Stimulated activated CD8-positive, alpha-beta memory T cell treated with anti-CD3 and anti-CD28 coated beads, Interleukin-15, amount 100 ng/mL, for 1 hour (primary cell): ENCODE measurements around the gene AAK1.

Experiments used
- DNase-seq: peaks from one replicate; pipeline ENCODE4 v3.0.0-alpha.2; 2020; ENCODE audit warnings: low read depth

The AAK1 gene

GRCh38 chr2:69538249-69538648 is 105.3 kb downstream of the AAK1 start:
- no peak for DNase-seq

GRCh38 chr2:69535817-69536241 is 107.7 kb downstream of the AAK1 start:
- no peak for DNase-seq

- no peak for DNase-seq
Measured at GRCh38 chr2:69531186-69531585, 112.4 kb downstream of the AAK1 start.

GRCh38 chr2:69529480-69529879 is 114.1 kb downstream of the AAK1 start:
- DNase-seq, result no peak

GRCh38 chr2:69525261-69525660 is 118.3 kb downstream of the AAK1 start:
- DNase-seq, result no peak

GRCh38 chr2:69524799-69525198 is 118.7 kb downstream of the AAK1 start:
- DNase-seq, result no peak

GRCh38 chr2:69521747-69522146 is 121.8 kb downstream of the AAK1 start:
- no peak for DNase-seq

GRCh38 chr2:69518841-69519240 is 124.7 kb downstream of the AAK1 start:
- DNase-seq, result no peak

- no peak for DNase-seq
Measured at GRCh38 chr2:69517410-69517809, 126.1 kb downstream of the AAK1 start.

GRCh38 chr2:69514819-69515218 is 128.7 kb downstream of the AAK1 start:
- no peak for DNase-seq

- DNase-seq, result no peak
Measured at GRCh38 chr2:69514406-69514805, 129.1 kb downstream of the AAK1 start.

GRCh38 chr2:69512446-69512845 is 131.1 kb downstream of the AAK1 start:
- no peak for DNase-seq

GRCh38 chr2:69510204-69510603 is 133.3 kb downstream of the AAK1 start:
- DNase-seq, result no peak

GRCh38 chr2:69509750-69510140 is 133.8 kb downstream of the AAK1 start:
- no peak for DNase-seq

GRCh38 chr2:69509011-69509749 is 134.4 kb downstream of the AAK1 start:
- DNase-seq, result no peak

- DNase-seq, result no peak
Measured at GRCh38 chr2:69505710-69506109, 137.8 kb downstream of the AAK1 start.

- DNase-seq, result no peak
Measured at GRCh38 chr2:69501301-69501700, 142.2 kb downstream of the AAK1 start.

- no peak for DNase-seq
Measured at GRCh38 chr2:69499966-69500365, 143.6 kb downstream of the AAK1 start.

GRCh38 chr2:69499242-69499641 is 144.3 kb downstream of the AAK1 start:
- DNase-seq, result no peak

GRCh38 chr2:69495861-69496260 is 147.7 kb downstream of the AAK1 start:
- no peak for DNase-seq

GRCh38 chr2:69495008-69495407 is 148.5 kb downstream of the AAK1 start:
- DNase-seq, result no peak

- DNase-seq, result no peak
Measured at GRCh38 chr2:69494126-69494525, 149.4 kb downstream of the AAK1 start.

GRCh38 chr2:69493268-69493667 is 150.3 kb downstream of the AAK1 start:
- no peak for DNase-seq

GRCh38 chr2:69491864-69492263 is 151.7 kb downstream of the AAK1 start:
- DNase-seq, result no peak
